Ecto neural progenitor cell (in vitro differentiated cells): ENCODE data around the gene GRM5.

Source experiments
- DNase-seq: peaks from one replicate; pipeline ENCODE4 v3.0.0-alpha.2; 2018; ENCODE audit warnings: low spot score

GRM5 gene

GRCh38 chr11:88695689-88696414 lies 369.9 kb downstream of the GRM5 start:
- no peak for DNase-seq

DNA sequence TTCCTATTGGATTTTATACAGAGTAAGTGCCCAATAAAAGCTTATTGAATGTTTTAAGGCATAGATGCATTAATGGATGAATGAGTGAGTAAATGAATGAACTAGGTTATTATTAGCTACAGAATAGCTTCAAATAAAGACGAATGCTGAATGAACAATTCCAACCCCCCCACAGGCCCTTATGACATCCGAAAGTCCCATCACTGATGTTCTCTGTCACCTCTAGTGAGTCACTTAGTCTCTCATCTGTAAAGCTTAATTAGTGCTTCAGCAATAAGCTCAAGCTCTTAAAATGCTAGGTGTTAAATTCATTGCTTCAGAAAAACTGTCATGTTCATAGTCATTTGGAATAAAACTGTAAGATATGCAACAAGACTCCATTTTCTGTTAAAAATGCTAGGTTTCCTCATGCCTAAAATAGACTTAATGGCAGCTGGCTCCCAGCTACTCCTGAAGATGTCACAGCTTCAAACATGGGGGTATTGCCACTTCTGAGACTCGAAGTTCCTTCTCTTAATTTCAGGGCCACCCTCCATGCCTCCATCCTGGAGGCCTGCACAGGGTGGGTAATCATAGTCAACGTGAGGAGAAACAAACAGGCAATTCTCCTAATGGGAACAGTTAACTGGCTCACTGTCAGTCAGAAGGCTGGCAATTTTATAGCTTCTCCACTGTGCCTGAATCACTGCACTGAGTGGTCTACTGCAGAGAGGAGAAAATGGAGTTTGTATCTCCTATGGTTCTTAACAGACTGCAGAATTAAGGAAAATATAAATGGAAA lies 373.3 kb downstream of the GRM5 start:
- DNase-seq: no peak

DNA sequence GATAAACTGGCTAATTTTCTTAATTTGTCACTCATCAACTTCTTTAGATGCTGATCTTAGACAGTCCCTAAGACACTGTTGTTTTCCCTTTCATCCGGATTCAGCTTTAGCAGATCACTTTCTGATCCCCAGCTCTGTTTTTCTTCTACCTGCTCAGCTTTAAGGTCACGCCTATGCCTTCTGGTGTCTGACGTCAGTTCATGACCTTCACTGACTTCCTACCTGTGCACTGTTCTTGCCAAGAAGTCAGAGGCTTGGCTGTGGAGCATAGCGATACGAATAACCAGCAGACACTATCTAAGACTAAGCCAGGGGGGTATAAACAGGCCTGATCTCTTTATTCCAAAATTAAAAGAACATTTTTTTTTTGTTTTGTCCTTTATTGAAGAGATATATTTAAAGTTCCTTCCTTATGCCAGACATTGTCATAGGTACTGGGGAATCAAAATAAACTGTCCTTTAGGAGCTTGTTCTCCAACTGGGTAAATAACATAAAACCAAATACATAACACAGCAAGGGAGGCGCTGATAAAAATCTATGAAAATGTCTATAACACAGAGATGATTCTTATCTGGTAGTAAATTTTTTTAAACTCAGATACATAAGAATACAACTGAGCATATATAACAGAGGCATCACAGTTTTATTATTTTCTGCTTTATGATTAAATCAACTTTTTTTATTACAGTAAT lies 376.1 kb downstream of the GRM5 start:
- no peak for DNase-seq

GRCh38 chr11:88683024-88683423 lies 382.8 kb downstream of the GRM5 start:
- DNase-seq: no peak

DNA sequence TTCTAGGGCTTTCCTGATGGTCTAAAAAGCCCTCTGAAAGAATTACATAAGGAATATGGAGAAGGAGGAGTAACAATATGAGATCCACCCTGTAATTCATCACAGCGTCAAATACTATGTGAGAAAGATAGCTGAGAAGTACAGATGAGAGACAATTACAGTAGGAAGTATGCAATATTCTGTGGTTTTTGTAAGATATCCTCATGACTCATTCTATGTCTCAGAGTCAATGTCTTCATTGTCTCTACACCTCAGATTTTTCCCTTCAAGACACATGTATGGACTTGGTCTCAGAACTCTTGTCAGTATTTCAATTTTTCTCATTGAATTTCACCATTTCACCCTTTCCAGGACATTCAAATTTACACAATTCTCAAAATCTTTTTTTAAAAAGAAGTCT lies 385.0 kb downstream of the GRM5 start:
- DNase-seq: no peak

DNA sequence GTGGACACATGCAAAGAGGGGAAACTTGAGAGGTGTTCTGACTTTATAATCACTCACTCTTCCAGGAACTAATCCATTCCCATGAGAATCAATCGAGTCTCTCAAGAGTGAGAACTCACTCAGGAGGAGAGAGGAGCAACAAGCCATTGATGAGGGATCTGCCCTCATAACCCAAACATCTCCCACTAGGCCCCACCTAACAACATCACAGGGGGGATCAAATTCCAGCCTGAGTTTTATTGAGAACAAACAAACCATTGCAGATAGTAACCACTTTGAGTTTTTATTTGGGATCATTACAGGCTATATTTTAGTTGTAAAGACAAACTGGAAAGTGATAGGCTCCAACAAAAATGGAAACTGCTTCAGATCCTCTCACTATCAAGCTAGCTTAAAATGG lies 399.4 kb downstream of the GRM5 start:
- DNase-seq: no peak

- DNase-seq: no peak
Measured at GRCh38 chr11:88657076-88657738, 408.6 kb downstream of the GRM5 start.

- DNase-seq: no peak
Measured at GRCh38 chr11:88656283-88656682, 409.5 kb downstream of the GRM5 start.

- no peak for DNase-seq
Measured at GRCh38 chr11:88655656-88656055, 410.1 kb downstream of the GRM5 start.

DNA sequence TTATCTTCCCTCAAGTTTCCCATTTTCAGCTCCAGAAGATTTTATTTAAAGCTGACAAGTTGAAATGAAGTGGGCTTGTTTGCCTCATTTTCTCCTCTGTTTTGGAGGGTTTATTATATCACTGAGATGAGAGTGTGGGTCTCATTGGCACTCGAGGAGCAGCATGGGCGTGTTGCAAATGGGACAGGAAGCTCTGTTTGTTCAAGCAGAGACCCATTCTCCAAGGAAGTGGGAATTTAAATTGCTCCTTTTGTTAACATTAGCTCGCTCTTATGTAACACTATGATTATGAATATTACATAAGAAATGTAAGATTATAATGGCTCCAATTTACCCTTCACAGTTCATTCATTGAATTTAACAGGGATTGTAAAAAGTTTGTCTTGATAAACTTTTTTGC lies 410.6 kb downstream of the GRM5 start:
- no peak for DNase-seq

GRCh38 chr11:88651556-88651955 lies 414.2 kb downstream of the GRM5 start:
- no peak for DNase-seq

DNA sequence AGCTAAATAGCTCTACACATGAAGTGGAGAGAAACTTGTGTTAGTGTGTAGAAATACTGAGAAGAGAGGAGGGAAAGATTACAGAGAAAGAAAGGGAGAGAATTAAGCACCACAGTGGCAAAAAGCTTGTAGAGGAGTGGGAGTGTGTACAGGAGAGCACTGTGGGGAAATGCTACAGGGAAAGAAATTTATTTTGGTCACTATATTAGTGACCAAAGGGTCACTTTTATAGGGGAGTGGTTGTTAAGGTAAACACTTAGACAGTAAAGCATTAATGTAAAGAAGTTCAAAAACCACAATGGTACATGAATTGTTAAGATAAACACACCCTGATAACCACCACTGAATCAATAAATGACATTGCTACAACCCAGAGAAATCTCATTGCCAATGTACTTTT lies 421.1 kb downstream of the GRM5 start:
- no peak for DNase-seq

DNA sequence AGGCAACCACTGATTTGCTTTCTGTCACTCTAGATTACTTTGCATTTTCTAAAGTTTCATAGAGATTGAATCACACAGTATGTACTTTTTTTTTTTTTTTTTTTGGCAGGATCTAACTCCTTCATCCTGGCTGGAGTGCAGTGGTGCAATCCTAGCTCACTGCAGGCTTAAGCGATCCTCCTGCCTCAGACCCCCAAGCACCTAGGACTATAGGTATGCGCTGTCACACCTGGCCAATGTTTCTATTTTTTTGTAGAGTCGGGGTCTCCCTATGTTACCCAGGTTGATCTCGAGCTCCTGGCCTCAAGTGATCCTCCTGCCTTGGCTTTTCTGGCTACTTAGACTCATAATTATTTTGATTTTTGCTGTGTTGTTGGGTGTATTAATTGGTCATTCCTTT lies 433.6 kb downstream of the GRM5 start:
- DNase-seq: no peak

- no peak for DNase-seq
Measured at GRCh38 chr11:88631497-88631896, 434.3 kb downstream of the GRM5 start.

- no peak for DNase-seq
Measured at GRCh38 chr11:88629496-88629895, 436.3 kb downstream of the GRM5 start.

DNA sequence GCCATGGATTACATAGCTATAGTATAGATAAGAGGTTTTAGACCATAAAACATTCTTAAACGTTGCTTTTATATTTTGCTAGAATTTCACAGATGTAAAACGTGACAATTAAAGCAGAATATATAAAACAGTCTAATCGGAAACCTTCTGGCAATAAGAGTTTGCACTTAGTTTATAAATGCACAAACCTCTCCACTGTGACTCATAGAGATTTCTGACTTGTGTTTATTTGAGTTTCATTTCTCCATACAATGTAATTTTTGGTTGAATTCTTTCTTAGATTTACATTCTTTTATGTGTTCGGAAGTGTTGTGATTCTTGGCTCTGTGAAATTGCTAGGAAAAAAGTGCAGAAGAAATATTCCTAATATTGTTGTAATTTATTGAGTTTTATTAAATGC lies 439.6 kb downstream of the GRM5 start:
- no peak for DNase-seq

GRCh38 chr11:88623531-88623930 lies 442.3 kb downstream of the GRM5 start:
- no peak for DNase-seq

GRCh38 chr11:88620568-88621130 lies 445.1 kb downstream of the GRM5 start:
- no peak for DNase-seq

GRCh38 chr11:88619656-88620385 lies 446.0 kb downstream of the GRM5 start:
- no peak for DNase-seq

DNA sequence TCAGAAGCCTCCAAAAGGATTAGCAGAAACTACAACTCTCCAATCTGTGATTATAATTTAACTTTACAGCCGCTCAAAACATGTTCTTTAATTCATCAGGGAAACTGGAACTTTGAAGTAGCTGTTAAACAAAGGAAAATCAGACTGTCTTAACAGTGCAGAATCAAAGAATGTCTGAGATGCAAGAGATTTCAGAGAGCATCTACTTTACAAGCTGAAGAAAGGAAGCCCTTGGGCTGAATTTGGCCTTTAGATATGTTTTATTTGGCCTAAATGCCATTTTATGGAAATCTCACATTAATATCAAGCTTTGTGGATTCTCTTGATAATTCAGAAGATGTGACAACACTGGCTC lies 446.7 kb downstream of the GRM5 start:
- DNase-seq: no peak

DNA sequence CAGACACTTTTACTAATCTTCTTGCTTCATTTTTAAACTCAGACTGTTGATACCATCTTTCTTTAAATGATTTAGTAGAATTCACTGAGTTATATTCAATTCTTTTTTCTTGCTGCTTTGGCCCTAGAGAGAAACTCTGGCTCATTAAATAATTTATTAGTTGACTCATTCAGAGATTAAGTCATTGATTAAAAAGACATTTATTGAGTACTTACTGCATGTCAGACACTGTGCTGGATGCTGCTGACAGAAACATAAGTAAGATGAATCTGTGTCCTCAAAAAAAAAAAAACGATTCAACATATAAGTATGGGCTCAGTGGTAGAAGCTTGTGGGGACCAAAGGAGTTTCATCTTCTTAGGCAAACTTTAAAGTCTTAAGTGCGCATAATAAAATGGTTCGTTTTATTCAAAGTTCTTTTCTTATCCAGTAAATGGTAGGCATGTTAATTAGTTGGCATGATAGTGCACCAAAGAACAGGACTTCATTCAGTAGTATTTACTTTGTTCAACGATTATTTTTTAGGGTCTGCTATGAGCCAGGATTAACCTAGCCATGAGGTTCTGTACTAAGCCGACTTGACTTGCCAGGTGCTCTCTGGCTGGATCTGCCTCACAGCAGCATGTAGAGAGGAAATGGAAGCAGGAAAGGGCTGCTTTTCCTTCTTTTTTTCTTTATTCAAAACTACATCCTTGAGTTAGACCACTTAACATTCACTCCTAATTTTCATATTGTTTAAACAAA lies 447.3 kb downstream of the GRM5 start:
- DNase-seq: no peak
